ENCODE measurements around the gene MYO1A.

DNA sequence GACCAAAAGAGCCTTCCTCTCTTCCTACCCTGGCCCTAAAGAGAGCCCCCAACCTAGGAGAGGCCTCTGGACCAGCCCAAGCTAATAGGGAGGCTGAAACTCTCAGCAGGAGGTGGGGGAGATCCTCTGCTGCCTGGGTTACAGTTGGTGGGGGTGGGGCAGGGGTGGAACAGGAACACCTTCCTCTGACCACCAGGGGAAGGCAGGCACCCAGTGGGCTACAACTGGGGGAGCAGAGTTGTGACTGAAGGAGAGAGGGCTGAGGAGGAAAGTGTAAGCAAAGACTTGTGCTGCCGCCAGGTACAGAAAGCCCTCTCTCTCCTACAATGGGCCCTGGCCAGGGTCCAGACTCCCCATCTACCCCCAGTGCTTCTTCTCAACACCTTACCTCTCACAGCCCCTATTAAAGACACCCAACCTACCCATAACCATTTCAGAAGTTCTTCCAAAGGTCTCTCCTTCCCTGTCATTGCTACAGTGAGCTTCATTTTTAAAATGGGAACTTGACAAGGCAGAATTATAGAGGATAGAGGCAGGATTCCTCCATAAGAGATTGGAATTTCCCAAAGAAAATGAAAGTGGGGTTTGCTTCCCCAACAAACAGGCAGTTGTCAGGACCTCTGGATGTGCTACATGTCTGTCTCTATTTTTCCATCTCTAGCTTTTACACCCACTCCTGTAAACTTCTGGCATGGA is 1.4 kb downstream of the MYO1A start:
- TF ChIP-seq, protein P1, sequence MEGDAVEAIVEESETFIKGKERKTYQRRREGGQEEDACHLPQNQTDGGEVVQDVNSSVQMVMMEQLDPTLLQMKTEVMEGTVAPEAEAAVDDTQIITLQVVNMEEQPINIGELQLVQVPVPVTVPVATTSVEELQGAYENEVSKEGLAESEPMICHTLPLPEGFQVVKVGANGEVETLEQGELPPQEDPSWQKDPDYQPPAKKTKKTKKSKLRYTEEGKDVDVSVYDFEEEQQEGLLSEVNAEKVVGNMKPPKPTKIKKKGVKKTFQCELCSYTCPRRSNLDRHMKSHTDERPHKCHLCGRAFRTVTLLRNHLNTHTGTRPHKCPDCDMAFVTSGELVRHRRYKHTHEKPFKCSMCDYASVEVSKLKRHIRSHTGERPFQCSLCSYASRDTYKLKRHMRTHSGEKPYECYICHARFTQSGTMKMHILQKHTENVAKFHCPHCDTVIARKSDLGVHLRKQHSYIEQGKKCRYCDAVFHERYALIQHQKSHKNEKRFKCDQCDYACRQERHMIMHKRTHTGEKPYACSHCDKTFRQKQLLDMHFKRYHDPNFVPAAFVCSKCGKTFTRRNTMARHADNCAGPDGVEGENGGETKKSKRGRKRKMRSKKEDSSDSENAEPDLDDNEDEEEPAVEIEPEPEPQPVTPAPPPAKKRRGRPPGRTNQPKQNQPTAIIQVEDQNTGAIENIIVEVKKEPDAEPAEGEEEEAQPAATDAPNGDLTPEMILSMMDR (conservative IDR thresholded peaks at IDR 0.05) = no peak
- TF ChIP-seq ZFX (IDR thresholded peaks at IDR 0.05) = no peak
